OCI-LY3 (cell line): ENCODE measurements around the gene SERAC1.

Experiments
- EZH2phosphoT487 ChIP-seq: fragments of 200-600 bp; shearing (Covaris generic); IDR thresholded peaks from 2 replicates; pipeline ENCODE4 v1.6.1; 2018; ENCODE audit warnings: antibody characterized with exemption, mixed run types, low read depth
- TF ChIP-seq, protein P1 (sequence below): fragments of 200-600, 300-600 bp; sonication (generic); IDR thresholded peaks from 2 replicates; pipeline ENCODE4 v1.5.1; 2014; ENCODE audit warnings: antibody characterized with exemption, low read length, low read depth

DNA sequence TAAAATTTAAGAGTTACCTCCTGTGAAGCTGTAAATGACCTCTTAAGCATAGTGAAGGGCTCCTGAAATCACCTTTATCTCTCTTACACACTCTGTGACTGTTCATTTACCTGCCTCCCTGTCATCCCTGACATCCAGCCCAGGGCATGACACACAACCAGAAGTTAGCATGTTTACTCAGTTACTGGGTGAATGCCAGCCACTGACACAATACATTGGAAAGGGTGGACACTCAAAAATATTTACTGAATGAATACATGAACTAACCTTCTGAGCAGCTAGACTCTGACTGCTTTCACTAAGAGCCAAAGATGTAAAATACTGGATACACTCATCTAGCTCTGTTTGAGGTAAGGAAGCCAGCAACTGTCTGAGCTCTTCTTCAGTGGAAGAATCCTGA, 25.3 kb downstream of the SERAC1 start:
- TF ChIP-seq, protein P1, sequence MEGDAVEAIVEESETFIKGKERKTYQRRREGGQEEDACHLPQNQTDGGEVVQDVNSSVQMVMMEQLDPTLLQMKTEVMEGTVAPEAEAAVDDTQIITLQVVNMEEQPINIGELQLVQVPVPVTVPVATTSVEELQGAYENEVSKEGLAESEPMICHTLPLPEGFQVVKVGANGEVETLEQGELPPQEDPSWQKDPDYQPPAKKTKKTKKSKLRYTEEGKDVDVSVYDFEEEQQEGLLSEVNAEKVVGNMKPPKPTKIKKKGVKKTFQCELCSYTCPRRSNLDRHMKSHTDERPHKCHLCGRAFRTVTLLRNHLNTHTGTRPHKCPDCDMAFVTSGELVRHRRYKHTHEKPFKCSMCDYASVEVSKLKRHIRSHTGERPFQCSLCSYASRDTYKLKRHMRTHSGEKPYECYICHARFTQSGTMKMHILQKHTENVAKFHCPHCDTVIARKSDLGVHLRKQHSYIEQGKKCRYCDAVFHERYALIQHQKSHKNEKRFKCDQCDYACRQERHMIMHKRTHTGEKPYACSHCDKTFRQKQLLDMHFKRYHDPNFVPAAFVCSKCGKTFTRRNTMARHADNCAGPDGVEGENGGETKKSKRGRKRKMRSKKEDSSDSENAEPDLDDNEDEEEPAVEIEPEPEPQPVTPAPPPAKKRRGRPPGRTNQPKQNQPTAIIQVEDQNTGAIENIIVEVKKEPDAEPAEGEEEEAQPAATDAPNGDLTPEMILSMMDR = no peak
- TF ChIP-seq EZH2phosphoT487 = no peak
